ENCODE results near the gene ADGRB3. TPM values are rescaled to one million over a fixed set of nuclear protein-coding genes. Genes with fewer than 3 reads are reported as not detected.

The ADGRB3 gene
- total RNA-seq, 1 donor from 2014 or later = 1.8 TPM

GRCh38 chr6:69164564-69165229, 529.6 kb downstream of the ADGRB3 start:
- TF ChIP-seq, protein P1, sequence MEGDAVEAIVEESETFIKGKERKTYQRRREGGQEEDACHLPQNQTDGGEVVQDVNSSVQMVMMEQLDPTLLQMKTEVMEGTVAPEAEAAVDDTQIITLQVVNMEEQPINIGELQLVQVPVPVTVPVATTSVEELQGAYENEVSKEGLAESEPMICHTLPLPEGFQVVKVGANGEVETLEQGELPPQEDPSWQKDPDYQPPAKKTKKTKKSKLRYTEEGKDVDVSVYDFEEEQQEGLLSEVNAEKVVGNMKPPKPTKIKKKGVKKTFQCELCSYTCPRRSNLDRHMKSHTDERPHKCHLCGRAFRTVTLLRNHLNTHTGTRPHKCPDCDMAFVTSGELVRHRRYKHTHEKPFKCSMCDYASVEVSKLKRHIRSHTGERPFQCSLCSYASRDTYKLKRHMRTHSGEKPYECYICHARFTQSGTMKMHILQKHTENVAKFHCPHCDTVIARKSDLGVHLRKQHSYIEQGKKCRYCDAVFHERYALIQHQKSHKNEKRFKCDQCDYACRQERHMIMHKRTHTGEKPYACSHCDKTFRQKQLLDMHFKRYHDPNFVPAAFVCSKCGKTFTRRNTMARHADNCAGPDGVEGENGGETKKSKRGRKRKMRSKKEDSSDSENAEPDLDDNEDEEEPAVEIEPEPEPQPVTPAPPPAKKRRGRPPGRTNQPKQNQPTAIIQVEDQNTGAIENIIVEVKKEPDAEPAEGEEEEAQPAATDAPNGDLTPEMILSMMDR (IDR thresholded peaks at IDR 0.05; ENCODE audit: unreplicated experiment) = peak; percentile 46
- H3K27ac Mint-ChIP-seq = no peak overlapping the region
- H3K4me3 Mint-ChIP-seq (ENCODE audit: low read depth) = no peak overlapping the region
- no peaks in the 10 kb centered on the region for H3K36me3 Mint-ChIP-seq (ENCODE audit: insufficient read depth)
- H3K4me1 Mint-ChIP-seq (ENCODE audit: low read depth) = no peaks in the 10 kb centered on the region
- DNase-seq (ENCODE audit: low spot score, unreplicated experiment) = no peak
- H3K9me3 Mint-ChIP-seq (ENCODE audit: low read depth) = no peaks in the 10 kb centered on the region
- no peaks in the 10 kb centered on the region for H3K27me3 Mint-ChIP-seq

DNA sequence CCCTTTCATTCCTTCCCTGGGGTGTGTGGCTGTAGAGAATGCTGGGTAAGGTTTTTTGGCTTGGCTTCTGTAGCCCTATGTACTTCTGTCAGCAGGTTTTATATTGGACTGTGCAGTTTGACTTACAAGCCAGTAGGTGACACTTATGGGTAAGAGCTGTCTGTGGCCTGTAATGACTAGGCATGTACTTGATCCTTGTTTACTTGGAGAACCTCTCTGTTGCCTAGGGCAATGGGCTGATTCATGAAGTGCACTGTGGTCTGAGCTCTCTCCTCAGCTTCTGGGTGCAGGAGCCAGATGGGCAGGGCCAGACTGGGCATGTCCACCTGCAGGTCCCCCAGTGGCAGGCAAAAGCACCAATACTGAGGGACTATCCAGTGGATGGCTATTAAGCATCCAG, 544.6 kb downstream of the ADGRB3 start:
- Mint-ChIP-seq H3K4me3 (ENCODE audit: low read depth) (no peak overlapping the region), H3K27me3 (no peaks in the 10 kb centered on the region), H3K27ac (no peak overlapping the region), H3K4me1 (ENCODE audit: low read depth) (peaks cover 3% of the 10 kb centered on the region), H3K9me3 (ENCODE audit: low read depth) (no peaks in the 10 kb centered on the region), H3K36me3 (ENCODE audit: insufficient read depth) (no peaks in the 10 kb centered on the region)
- TF ChIP-seq, protein P1 (IDR thresholded peaks at IDR 0.05; ENCODE audit: unreplicated experiment) = no peak
- no peak for DNase-seq (ENCODE audit: low spot score, unreplicated experiment)

GRCh38 chr6:69180361-69181067, 545.4 kb downstream of the ADGRB3 start:
- Mint-ChIP-seq H3K27me3 (no peaks in the 10 kb centered on the region), H3K9me3 (ENCODE audit: low read depth) (no peaks in the 10 kb centered on the region), H3K4me3 (ENCODE audit: low read depth) (no peak overlapping the region), H3K27ac (no peak overlapping the region), H3K4me1 (ENCODE audit: low read depth) (peaks cover 9% of the 10 kb centered on the region), H3K36me3 (ENCODE audit: insufficient read depth) (no peaks in the 10 kb centered on the region)
- no peak for DNase-seq (ENCODE audit: low spot score, unreplicated experiment)
- TF ChIP-seq, protein P1 (IDR thresholded peaks at IDR 0.05; ENCODE audit: unreplicated experiment) = no peak

- Mint-ChIP-seq H3K9me3 (ENCODE audit: low read depth) (no peaks in the 10 kb centered on the region), H3K36me3 (ENCODE audit: insufficient read depth) (no peaks in the 10 kb centered on the region), H3K4me3 (ENCODE audit: low read depth) (no peak overlapping the region), H3K27me3 (no peaks in the 10 kb centered on the region), H3K27ac (no peak overlapping the region), H3K4me1 (ENCODE audit: low read depth) (peaks cover 14% of the 10 kb centered on the region)
- no peak for DNase-seq (ENCODE audit: low spot score, unreplicated experiment)
- TF ChIP-seq, protein P1 (IDR thresholded peaks at IDR 0.05; ENCODE audit: unreplicated experiment) = no peak
These were observed 546.9 kb downstream of the ADGRB3 start for GRCh38 chr6:69181964-69182363.

GRCh38 chr6:69185276-69185675, 550.2 kb downstream of the ADGRB3 start:
- Mint-ChIP-seq H3K36me3 (ENCODE audit: insufficient read depth) (no peaks in the 10 kb centered on the region), H3K4me3 (ENCODE audit: low read depth) (peak overlapping the region; percentile 44), H3K9me3 (ENCODE audit: low read depth) (no peaks in the 10 kb centered on the region)

More at GRCh38 chr6:69185276-69185675, 550.2 kb downstream of the ADGRB3 start:
- H3K27me3 Mint-ChIP-seq = no peaks in the 10 kb centered on the region
- H3K4me1 Mint-ChIP-seq (ENCODE audit: low read depth) = peaks cover 14% of the 10 kb centered on the region
- no peak overlapping the region for H3K27ac Mint-ChIP-seq
- DNase-seq (ENCODE audit: low spot score, unreplicated experiment) = no peak
- TF ChIP-seq, protein P1 (IDR thresholded peaks at IDR 0.05; ENCODE audit: unreplicated experiment) = no peak
